HepG2 (cell line): Measurements from ENCODE around the gene HHIPL1. TPM values are rescaled to one million over a fixed set of nuclear protein-coding genes. Genes with fewer than 3 reads are reported as not detected.
A peak's percentile ranks its signal among the peaks of the same experiment; 100 is the strongest.

ENCODE experiments used
- BATF2 ChIP-seq: sonication (generic); formaldehyde crosslinking; IDR thresholded peaks from 2 replicates; pipeline ENCODE4 v1.8.0; 2022; ENCODE audit warnings: mild to moderate bottlenecking, missing genetic modification reagents, moderate library complexity
- FOSL2 ChIP-seq: sonication (generic); formaldehyde crosslinking; IDR thresholded peaks from 2 replicates; pipeline ENCODE4 v1.4.0; 2020; ENCODE audit warnings: missing genetic modification reagents
- KLF12 ChIP-seq: sonication (generic); formaldehyde crosslinking; IDR thresholded peaks from 2 replicates; pipeline ENCODE4 v1.4.0; 2020; ENCODE audit warnings: missing genetic modification reagents, borderline replicate concordance
- KMT2A ChIP-seq: sonication (generic); formaldehyde crosslinking; IDR thresholded peaks from 2 replicates; pipeline ENCODE4 v1.4.0; 2020; ENCODE audit warnings: missing genetic modification reagents
- MLLT10 ChIP-seq: sonication (generic); formaldehyde crosslinking; IDR thresholded peaks from 2 replicates; pipeline ENCODE4 v1.4.0; 2020; ENCODE audit warnings: missing genetic modification reagents
- TCF7 ChIP-seq: sonication (generic); IDR thresholded peaks from 2 replicates; pipeline ENCODE4 v1.6.1; 2016; ENCODE audit warnings: antibody characterized with exemption, low read depth
- TCF7L2 ChIP-seq: IDR thresholded peaks from 2 replicates; pipeline ENCODE4 v1.6.1; 2011; ENCODE audit warnings: mild to moderate bottlenecking, low read depth, low read length, moderate library complexity
- ZBTB20 ChIP-seq: sonication (generic); formaldehyde crosslinking; IDR thresholded peaks from 2 replicates; pipeline ENCODE4 v1.8.1; 2023; ENCODE audit warnings: missing genetic modification reagents, low read depth, mild to moderate bottlenecking, borderline replicate concordance
- ZNF609 ChIP-seq: sonication (generic); formaldehyde crosslinking; IDR thresholded peaks from 2 replicates; pipeline ENCODE4 v1.4.0; 2020; ENCODE audit warnings: mild to moderate bottlenecking, missing genetic modification reagents, borderline replicate concordance
- ZNF614 ChIP-seq: IDR thresholded peaks from 2 replicates; pipeline ENCODE4 v1.6.1; 2018; ENCODE audit warnings: missing biosample characterization, missing genetic modification reagents, inconsistent platforms, borderline replicate concordance
- ZNF709 ChIP-seq: sonication (generic); formaldehyde crosslinking; IDR thresholded peaks from 2 replicates; pipeline ENCODE4 v1.5.0; 2020; ENCODE audit warnings: mild to moderate bottlenecking, missing genetic modification reagents
- ZNF766 ChIP-seq: sonication (generic); formaldehyde crosslinking; IDR thresholded peaks from 2 replicates; pipeline ENCODE4 v1.5.0; 2020; ENCODE audit warnings: missing genetic modification reagents, borderline replicate concordance
- ZNF776 ChIP-seq: sonication (generic); formaldehyde crosslinking; IDR thresholded peaks from 2 replicates; pipeline ENCODE4 v1.4.0; 2020; ENCODE audit warnings: mild to moderate bottlenecking, missing genetic modification reagents
- ZNF879 ChIP-seq: sonication (generic); formaldehyde crosslinking; IDR thresholded peaks from 2 replicates; pipeline ENCODE4 v1.8.1; 2023; ENCODE audit warnings: missing genetic modification reagents
- polyA plus RNA-seq, 8 experiments: library from polyadenylated mRNA; depleted of rRNA in 3 of 8; stranded (reverse) in 7 of 8; unstranded in 1 of 8; fragments of >200 nt; fragmentation: Illumina TruSeq in 4 of 8; extraction: Trizol in 4 of 8; gene quantifications; 2 replicates each; pipeline versions ENCODE4 v1.2.1 to v1.2.3, GENCODE V29; 2011 to 2016; ENCODE audit warnings: low read depth in 4 of 8, missing spikeins in 1 of 8, mixed read lengths in 1 of 8; ENCODE audit not compliant: insufficient read depth in 1 of 8
- total RNA-seq, 5 experiments: library from RNA; depleted of rRNA; stranded (reverse); fragments of >200 nt; fragmentation: Illumina TruSeq; extraction: Trizol; gene quantifications; 2 replicates each; pipeline ENCODE4 v1.2.3, GENCODE V29; 2016; ENCODE audit warnings: low read depth in 1 of 5
- TF ChIP-seq, protein P1 (sequence below): IDR thresholded peaks from 2 replicates; pipeline ENCODE4 v1.6.1; 2016
- TF ChIP-seq, protein P2 (sequence below): sonication (generic); formaldehyde crosslinking; IDR thresholded peaks from 2 replicates; pipeline ENCODE4 v1.4.0; 2020; ENCODE audit warnings: mild to moderate bottlenecking, missing genetic modification reagents
- TF ChIP-seq, protein P3 (sequence below): IDR thresholded peaks from 2 replicates; pipeline ENCODE4 v1.6.1; 2016; ENCODE audit warnings: low read depth
- TF ChIP-seq, protein P4 (sequence below): sonication (generic); formaldehyde crosslinking; IDR thresholded peaks from 2 replicates; pipeline ENCODE4 v1.4.0; 2020; ENCODE audit warnings: low read depth, missing genetic modification reagents

HHIPL1 gene
- total and polyA plus RNA-seq, 2 of the 13 experiments (the other 11 are each of a cell fraction or from before 2014, with no cell fraction given) = not detected

- peak; percentile 42; the same call in 1 of the 2 replicates for TF ChIP-seq ZNF609
- no peak for TF ChIP-seq ZBTB20 (CRISPR knock-in tag)
- TF ChIP-seq, protein P1, sequence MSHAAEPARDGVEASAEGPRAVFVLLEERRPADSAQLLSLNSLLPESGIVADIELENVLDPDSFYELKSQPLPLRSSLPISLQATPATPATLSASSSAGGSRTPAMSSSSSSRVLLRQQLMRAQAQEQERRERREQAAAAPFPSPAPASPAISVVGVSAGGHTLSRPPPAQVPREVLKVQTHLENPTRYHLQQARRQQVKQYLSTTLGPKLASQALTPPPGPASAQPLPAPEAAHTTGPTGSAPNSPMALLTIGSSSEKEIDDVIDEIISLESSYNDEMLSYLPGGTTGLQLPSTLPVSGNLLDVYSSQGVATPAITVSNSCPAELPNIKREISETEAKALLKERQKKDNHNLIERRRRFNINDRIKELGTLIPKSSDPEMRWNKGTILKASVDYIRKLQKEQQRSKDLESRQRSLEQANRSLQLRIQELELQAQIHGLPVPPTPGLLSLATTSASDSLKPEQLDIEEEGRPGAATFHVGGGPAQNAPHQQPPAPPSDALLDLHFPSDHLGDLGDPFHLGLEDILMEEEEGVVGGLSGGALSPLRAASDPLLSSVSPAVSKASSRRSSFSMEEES (CRISPR knock-in tag) = peak; percentile 72
- no peak for TF ChIP-seq BATF2 (CRISPR knock-in tag)
- TF ChIP-seq, protein P2, sequence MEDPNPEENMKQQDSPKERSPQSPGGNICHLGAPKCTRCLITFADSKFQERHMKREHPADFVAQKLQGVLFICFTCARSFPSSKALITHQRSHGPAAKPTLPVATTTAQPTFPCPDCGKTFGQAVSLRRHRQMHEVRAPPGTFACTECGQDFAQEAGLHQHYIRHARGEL = no peak
- no peak; the same call in 1 of the 2 replicates for TF ChIP-seq ZNF614 (CRISPR knock-in tag)
- no peak for TF ChIP-seq TCF7L2
- TF ChIP-seq MLLT10 = no peak
- no peak for TF ChIP-seq FOSL2 (CRISPR knock-in tag)
- TF ChIP-seq, protein P3, sequence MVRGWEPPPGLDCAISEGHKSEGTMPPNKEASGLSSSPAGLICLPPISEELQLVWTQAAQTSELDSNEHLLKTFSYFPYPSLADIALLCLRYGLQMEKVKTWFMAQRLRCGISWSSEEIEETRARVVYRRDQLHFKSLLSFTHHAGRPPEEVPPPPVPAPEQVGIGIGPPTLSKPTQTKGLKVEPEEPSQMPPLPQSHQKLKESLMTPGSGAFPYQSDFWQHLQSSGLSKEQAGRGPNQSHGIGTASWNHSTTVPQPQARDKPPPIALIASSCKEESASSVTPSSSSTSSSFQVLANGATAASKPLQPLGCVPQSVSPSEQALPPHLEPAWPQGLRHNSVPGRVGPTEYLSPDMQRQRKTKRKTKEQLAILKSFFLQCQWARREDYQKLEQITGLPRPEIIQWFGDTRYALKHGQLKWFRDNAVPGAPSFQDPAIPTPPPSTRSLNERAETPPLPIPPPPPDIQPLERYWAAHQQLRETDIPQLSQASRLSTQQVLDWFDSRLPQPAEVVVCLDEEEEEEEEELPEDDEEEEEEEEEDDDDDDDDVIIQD = no peak
- TF ChIP-seq ZNF709 (CRISPR knock-in tag) = no peak
- TF ChIP-seq KLF12 (CRISPR knock-in tag) = no peak
- no peak for TF ChIP-seq ZNF879 (CRISPR knock-in tag)
- TF ChIP-seq TCF7 = no peak
- TF ChIP-seq, protein P4, sequence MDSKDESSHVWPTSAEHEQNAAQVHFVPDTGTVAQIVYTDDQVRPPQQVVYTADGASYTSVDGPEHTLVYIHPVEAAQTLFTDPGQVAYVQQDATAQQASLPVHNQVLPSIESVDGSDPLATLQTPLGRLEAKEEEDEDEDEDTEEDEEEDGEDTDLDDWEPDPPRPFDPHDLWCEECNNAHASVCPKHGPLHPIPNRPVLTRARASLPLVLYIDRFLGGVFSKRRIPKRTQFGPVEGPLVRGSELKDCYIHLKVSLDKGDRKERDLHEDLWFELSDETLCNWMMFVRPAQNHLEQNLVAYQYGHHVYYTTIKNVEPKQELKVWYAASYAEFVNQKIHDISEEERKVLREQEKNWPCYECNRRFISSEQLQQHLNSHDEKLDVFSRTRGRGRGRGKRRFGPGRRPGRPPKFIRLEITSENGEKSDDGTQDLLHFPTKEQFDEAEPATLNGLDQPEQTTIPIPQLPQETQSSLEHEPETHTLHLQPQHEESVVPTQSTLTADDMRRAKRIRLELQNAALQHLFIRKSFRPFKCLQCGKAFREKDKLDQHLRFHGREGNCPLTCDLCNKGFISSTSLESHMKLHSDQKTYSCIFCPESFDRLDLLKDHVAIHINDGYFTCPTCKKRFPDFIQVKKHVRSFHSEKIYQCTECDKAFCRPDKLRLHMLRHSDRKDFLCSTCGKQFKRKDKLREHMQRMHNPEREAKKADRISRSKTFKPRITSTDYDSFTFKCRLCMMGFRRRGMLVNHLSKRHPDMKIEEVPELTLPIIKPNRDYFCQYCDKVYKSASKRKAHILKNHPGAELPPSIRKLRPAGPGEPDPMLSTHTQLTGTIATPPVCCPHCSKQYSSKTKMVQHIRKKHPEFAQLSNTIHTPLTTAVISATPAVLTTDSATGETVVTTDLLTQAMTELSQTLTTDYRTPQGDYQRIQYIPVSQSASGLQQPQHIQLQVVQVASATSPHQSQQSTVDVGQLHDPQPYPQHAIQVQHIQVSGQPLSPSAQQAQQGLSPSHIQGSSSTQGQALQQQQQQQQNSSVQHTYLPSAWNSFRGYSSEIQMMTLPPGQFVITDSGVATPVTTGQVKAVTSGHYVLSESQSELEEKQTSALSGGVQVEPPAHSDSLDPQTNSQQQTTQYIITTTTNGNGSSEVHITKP (CRISPR knock-in tag) = peak; percentile 66; the same call in 1 of the 2 replicates
- no peak for TF ChIP-seq KMT2A (CRISPR knock-in tag)
- TF ChIP-seq ZNF776 = no peak
- no peak for TF ChIP-seq ZNF766 (CRISPR knock-in tag)
Observed at GRCh38 chr14:99598774-99599173, 46.2 kb upstream of the HHIPL1 start (continued).
